Activated T-cell treated with anti-CD3 and anti-CD28 coated beads for 4 hours (primary cell): Measurements from ENCODE around the gene C11orf42.

Experiments
- DNase-seq: peaks from one replicate; pipeline ENCODE4 v3.0.0-alpha.2; 2020

The C11orf42 gene, protein sequence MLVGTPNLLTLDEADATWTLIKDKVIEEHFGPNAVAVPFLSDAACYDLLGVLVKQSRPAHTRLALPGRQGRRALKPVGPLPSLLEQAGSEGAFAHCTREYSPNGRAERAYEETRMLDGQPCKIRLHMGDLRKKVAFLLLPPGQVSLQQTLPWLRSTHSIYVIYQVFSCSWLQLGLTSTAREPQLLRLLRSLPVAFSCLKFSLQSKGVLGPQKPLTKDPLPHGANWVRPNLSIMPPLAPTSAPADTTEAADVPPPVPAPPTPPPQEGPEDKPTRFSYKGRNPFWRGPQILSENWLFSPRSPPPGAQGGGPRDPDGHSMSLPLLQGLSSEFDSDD

DNA sequence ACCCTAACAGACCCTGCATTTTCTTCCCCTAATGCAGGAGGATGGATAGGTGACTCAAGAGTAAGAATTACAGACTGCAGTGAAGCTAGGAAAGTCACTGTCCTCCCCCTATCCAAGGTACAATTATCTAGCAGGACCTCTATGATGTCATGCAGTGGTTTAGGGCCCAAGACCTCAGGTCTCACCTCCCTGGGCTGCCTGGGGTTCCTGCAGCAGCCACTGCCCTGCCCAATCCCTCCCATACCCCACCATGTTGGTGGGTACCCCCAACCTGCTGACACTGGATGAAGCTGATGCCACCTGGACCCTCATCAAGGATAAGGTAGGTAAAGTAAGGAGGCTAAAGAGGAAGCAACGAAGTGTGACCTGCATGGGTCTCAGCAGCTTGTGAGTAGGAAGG, at the start of gene C11orf42:
C11orf42 (plus strand) TSS at position 192 of the 400 bp plus-strand sequence; CDS start at position 251, 59 bp downstream.
- no peak for DNase-seq

DNA sequence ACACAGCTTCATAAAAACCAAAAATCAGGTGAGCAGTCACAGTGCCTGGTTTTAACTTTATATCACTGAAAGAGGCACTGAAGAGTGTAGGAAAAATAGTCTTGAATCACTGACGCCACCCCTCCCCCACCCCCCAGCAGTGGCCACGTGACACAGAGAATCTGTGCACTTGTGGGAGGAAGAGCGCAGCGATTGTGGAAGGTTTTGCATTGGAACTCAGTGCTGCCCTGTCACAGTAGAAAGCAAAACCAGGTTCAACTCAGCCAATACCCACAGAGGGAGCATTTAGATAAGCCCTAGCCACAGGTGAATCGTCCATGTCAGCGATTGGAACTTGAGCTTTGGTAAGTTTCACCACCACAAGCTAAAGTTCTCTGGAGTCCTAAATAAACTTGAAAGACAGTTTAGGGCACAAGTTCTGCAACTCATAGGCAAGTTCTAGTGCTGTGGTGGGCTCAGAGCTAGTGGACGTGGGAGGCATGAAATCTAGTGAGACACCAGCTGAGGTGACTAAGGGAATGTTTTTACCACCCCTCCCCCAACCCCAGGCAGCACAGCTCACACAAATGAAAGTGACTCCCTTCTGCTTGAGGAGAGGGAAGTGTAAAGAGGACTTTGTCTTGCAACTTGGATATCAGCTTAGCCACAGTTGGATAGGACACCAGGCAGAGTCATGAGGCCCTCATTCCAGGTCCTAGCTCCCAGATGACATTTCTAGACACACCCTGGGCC, 48.6 kb upstream of the C11orf42 start:
- DNase-seq: no peak

DNA sequence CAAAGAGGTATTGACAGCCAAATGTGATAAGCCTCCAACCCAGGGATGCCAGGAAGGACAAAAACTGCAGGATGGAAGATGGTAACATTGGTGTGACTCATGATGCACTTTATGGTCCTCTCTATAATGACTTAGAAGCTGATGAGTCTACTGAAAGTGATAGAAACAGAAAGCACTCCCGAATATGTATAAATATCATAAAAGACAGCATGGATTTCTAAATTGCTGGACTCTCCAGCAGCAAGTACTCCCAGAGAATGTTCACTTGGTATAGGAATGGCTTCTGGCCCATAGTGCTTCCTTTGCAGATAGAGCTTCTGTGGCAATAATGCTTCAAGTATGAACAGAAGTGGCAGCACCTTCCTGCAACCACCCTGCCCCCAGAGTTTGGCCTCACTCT, 35.1 kb upstream of the C11orf42 start, which contains the start of gene OR52B2:
OR52B2 (minus strand) TSS at position 101 of the 400 bp plus-strand sequence; CDS start at position 101, 0 bp downstream.
- no peak for DNase-seq

DNA sequence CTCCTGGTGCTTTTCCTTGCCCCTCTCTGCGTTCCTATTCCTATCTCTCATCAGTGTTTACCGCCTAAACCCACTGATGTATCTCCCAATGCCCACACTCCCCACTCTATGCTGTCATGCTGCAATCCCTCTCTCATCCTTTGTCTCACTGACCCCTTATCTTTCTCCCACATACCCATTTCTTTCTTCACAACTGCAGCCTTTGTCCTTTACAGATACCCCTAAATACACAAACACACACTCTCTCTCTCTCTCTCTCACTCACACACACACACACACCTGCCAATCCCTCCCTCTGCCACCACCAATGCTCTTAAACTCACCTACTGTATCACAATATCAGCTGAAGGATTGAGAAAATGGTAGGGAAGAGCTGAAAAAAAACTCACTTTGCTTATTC, 29.9 kb upstream of the C11orf42 start:
- DNase-seq: no peak

DNA sequence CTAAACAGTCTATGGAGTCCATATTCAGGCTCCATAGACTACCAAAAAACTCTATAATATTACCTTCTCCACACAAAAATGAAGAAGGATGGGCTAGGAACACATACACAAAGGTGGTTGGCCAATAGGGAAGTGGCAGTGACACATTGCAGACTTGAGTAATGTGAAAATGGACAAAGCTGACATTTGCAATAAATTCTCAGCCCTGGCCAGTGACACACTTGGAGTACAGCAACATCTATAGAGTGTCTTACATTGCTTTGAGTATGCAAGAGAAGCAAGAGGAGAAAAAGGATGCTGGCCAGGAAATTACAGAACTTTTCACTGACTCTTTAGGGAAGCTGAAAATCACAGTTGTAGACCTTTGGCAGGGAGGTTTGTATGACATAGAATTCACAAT, 13.6 kb upstream of the C11orf42 start:
- DNase-seq: no peak

DNA sequence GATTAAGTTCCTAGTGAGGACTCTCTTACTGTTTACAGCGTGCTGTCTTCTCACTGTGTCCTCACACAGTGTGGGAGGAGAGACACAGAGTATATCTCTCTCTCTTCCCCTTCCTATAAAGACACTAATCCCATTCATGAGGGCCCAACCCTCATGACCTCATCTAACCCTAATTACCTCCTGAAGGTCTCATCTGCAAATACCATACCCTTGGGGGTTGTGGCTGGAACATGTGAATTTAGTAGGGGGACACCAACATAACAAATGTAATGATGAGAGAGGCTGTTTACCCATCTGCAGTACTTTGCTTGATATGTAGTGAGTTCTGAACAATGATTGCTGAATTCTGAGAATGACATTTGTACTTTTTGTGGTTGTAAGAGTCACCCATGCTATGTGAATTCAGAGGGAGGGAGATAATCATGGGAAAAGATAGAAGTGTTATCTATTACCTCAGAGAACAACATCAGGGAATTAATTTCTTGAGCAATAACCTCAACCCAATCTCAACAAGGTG, 11.2 kb upstream of the C11orf42 start:
- DNase-seq: no peak

GRCh38 chr11:6196396-6196795, 9.0 kb upstream of the C11orf42 start:
- no peak for DNase-seq

DNA sequence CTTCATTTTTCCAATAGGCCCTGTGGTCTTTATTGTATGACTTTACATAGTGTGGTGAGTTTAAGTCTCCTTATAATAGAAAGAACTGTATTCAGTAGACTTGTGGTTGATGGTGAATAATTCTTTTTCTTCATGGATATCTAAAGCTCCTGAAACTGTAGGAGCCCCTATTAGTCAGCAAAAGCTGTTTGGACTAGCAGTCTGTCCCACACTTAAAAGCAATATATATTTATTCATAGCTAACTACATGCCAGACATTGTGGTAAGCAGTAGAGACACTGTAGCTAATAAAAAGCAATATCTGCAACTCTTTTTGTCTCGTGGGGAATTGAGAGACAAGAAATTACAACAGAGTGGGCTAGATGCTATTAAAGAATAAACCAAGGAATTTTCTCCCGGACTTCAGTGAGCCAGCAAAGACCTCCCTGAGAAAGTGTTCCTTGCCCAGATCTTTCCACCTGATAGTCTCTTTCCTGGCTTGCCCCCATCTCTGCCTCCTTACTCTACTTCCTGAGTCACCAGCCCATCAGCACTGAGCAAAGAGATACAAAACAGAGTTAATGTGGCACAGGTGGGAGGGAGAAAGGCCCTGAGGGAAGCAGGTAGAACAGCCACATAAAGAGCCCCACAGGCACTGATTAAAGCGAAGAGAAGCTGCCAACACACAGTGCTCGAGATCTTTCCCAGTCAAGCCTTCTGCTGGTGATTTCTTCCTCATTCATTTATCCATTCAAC, 7.7 kb upstream of the C11orf42 start:
- no peak for DNase-seq

- no peak for DNase-seq
Measured at GRCh38 chr11:6199174-6199810, 6.1 kb upstream of the C11orf42 start, which contains the start of gene OR52W1. OR52W1 (plus strand) TSS chr11:6199224; CDS start chr11:6199224, 0 bp downstream.

GRCh38 chr11:6200975-6201374, 4.4 kb upstream of the C11orf42 start:
- DNase-seq: no peak

GRCh38 chr11:6201481-6201880, 3.9 kb upstream of the C11orf42 start:
- no peak for DNase-seq

GRCh38 chr11:6202041-6202440, 3.3 kb upstream of the C11orf42 start:
- DNase-seq: no peak

GRCh38 chr11:6203327-6203726, 2.0 kb upstream of the C11orf42 start:
- no peak for DNase-seq

DNA sequence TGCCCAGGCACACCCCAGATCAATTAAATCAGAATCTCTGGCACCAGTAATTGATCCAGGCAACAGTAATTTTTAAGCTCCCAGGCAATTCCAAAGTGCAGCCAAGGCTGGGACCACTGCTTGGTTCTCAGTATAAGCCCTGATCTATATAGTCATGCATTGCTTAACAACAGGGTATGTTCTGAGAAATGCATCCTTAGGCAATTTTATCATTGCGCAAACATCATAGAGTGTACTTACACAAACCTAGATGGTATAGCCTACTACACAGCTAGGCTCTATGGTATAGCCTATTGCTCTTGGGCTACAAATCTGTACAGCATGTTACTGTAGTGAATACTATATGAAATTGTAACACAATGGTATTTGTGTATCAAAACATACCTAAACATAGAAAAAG, 651 bp upstream of the C11orf42 start:
- no peak for DNase-seq

- no peak for DNase-seq
Measured at GRCh38 chr11:6206456-6207180, 1.3 kb downstream of the C11orf42 start.

DNA sequence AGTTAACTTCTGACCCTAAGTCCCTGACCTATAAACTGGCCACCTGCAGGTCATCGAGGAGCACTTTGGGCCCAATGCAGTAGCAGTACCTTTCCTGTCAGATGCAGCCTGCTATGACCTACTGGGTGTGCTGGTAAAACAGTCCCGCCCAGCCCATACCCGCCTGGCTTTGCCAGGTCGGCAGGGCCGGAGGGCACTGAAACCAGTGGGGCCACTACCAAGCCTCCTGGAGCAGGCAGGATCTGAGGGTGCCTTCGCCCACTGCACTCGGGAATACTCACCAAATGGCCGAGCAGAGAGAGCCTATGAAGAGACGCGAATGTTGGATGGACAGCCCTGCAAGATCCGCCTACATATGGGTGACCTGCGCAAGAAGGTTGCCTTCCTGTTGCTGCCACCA, 4.4 kb downstream of the C11orf42 start:
- no peak for DNase-seq

DNA sequence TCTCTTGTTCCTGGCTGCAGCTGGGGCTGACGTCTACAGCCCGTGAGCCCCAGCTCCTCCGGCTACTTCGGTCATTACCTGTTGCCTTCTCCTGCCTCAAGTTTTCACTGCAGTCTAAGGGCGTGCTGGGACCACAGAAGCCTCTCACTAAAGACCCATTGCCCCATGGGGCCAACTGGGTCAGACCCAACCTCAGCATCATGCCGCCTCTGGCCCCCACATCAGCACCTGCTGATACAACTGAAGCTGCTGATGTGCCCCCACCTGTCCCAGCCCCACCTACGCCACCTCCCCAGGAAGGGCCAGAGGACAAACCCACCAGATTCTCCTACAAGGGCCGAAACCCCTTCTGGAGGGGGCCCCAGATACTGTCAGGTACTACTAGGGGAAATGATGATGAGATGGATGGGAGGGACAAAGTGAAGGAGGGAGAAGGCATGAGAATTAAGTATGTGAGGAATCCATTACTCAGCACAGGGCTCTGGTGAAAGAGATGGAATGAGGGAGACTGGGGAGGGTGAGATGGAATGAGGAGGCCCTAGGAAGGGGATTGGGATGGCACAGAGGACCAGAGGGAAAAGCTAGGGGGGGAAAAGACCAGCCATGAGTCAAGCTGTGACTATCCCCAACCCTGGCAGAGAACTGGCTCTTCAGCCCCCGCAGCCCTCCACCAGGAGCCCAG, 5.1 kb downstream of the C11orf42 start:
- DNase-seq: no peak

DNA sequence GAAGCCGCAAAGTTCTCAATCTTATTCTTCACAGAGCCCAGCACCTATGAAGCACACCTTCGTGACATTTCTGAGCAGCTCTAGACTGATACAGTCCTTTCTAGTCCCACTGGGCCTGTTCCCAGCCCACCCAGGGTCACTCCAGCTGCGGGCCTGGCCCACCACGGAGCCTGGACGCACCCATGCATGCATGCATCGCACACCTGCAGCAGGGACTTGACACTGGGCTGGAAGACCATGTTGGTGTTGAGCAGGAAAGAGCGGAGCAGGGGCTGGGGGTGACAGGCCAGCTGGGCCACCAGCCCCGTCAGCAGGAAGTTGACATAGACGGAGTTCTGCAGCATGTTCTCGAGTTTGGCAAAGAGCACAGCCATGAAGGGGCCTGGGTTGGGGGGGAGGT, 9.2 kb downstream of the C11orf42 start:
- DNase-seq: no peak

DNA sequence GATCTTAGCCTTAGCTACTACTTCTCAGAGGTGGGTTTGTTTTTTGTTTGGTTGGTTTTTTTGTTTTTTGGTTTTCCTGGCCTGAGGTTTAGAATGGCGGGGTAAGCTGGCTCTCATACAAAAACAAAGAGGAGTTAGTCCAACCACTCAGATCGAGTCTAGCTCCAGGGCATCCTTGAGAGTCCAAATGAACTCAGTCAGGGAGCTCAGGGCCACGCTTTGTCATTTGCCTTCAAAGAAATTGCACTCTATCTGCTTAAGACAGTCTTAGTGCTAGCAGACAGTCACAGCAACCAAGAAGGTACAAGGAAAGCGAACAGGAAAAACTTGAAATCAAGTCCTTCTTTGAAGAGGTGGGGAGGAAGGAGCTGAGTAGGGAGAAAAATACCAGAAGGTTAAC, 11.1 kb downstream of the C11orf42 start:
- no peak for DNase-seq

- no peak for DNase-seq
Measured at GRCh38 chr11:6217722-6218121, 12.4 kb downstream of the C11orf42 start.

- DNase-seq: no peak
Measured at GRCh38 chr11:6219359-6219758, 14.0 kb downstream of the C11orf42 start.
